Lung (tissue), 12 donors: Measurements from ENCODE around the gene URM1. TPM values are rescaled to one million over a fixed set of nuclear protein-coding genes. Genes with fewer than 3 reads are reported as not detected.

ENCODE experiments used
- ATAC-seq: fragments of 200-7000 bp; cut with Tn5 transposase; one replicate; pipeline ENCODE4 v1.9.1; 2020; ENCODE audit warnings: moderate number of reproducible peaks; ENCODE audit not compliant: insufficient read depth, low FRiP score
- DNase-seq, 3 donors: peaks; one replicate each; pipeline ENCODE4 v3.0.0-alpha.2; 2013 to 2017
- H3K27ac ChIP-seq, 2 donors: one replicate each; pipeline ENCODE4 v1.5.1; 2013; ENCODE audit warnings: mild to moderate bottlenecking in 2 of 2, moderate library complexity in 2 of 2, control low read depth in 1 of 2, inconsistent platforms in 1 of 2, low read depth in 1 of 2, low read length in 1 of 2
- H3K27me3 ChIP-seq, 3 donors: one replicate each; pipeline ENCODE4 v1.5.1; 2013; ENCODE audit warnings: low read length in 2 of 3; ENCODE audit not compliant: control insufficient read depth in 3 of 3, insufficient read depth in 3 of 3
- H3K36me3 ChIP-seq, 4 donors: one replicate each; pipeline ENCODE4 v1.5.1; 2013; ENCODE audit warnings: low read length in 4 of 4, mild to moderate bottlenecking in 1 of 4, moderate library complexity in 1 of 4; ENCODE audit not compliant: control insufficient read depth in 4 of 4, insufficient read depth in 4 of 4
- H3K4me1 ChIP-seq, 5 donors: one replicate each; pipeline ENCODE4 v1.5.1; 2013; ENCODE audit warnings: low read length in 5 of 5, mild to moderate bottlenecking in 2 of 5, moderate library complexity in 1 of 5; ENCODE audit not compliant: control insufficient read depth in 5 of 5, insufficient read depth in 5 of 5
- H3K4me3 ChIP-seq: one replicate; pipeline ENCODE4 v1.5.1; 2013; ENCODE audit warnings: mild to moderate bottlenecking, control low read depth, moderate library complexity
- H3K9ac ChIP-seq, 2 donors: one replicate each; pipeline ENCODE4 v1.5.1; 2013; ENCODE audit warnings: low read length in 2 of 2, control low read depth in 1 of 2; ENCODE audit not compliant: insufficient read depth in 1 of 2
- H3K9me3 ChIP-seq, 4 donors: one replicate each; pipeline ENCODE4 v1.5.1; 2013; ENCODE audit warnings: low read length in 3 of 4, mild to moderate bottlenecking in 1 of 4, moderate library complexity in 1 of 4; ENCODE audit not compliant: control insufficient read depth in 4 of 4, insufficient read depth in 3 of 4
- CTCF ChIP-seq: IDR thresholded peaks from 2 replicates; pipeline ENCODE4 v1.5.1; 2012; ENCODE audit warnings: mild to moderate bottlenecking; ENCODE audit errors: control extremely low read depth, extremely low read depth
- WGBS, 2 donors: extraction: QIAGEN DNeasy Blood & Tissue Kit; methylation state at CpG; one replicate each; pipeline ENCODE4 v1.1.7; 2013; 5-methylcytosine and 5-hydroxymethylcytosine counted together
- polyA plus RNA-seq, 2 donors: library from polyadenylated mRNA; stranded (reverse); fragments of 200-250 nt; gene quantifications; one replicate each; pipeline ENCODE4 v1.2.1, GENCODE V29; 2013
- total RNA-seq, 2 donors: library from RNA; depleted of rRNA in 1 of 2; stranded (reverse); fragments of >200 nt in 1 of 2; gene quantifications; one replicate each; pipeline ENCODE4 v1.2.1, GENCODE V29; 2014 to 2021
- donor health status: control.
- donor health status: control.
- donor health status: Bipolar disorder and iron deficiency.
- donor health status: healthy.
- donor health status: DM: yes; HTN: yes; CAD: no.

URM1 gene
- total and polyA plus RNA-seq, 4 donors: 35.1 to 67.2 (median 61.3) TPM

GRCh38 chr9:128369024-128369706 is 2.0 kb upstream of the URM1 start:
- H3K27me3 ChIP-seq: no peaks in the 10 kb centered on the region
- H3K9ac ChIP-seq: no peak overlapping the region
- no peak overlapping the region for H3K4me3 ChIP-seq
- peaks cover 7 to 26% (median 12%) of the 10 kb centered on the region in 5 donors for H3K4me1 ChIP-seq
- DNase-seq: no peak
- H3K36me3 ChIP-seq: peaks cover 0 to 10% (median 2%) of the 10 kb centered on the region in 4 donors
- ATAC-seq: no peak
- TF ChIP-seq CTCF: no peak
- WGBS, 2 donors: 92 to 94% methylated on average over 9 of the region's 9 CpGs
- H3K27ac ChIP-seq: no peak overlapping the region
- no peaks in the 10 kb centered on the region for H3K9me3 ChIP-seq

- Histone ChIP-seq H3K9me3 (no peaks in the 10 kb centered on the region), H3K27me3 (no peaks in the 10 kb centered on the region), H3K9ac (peak overlapping the region; percentile 69 to 93), H3K4me1 (peaks cover 7 to 17% (median 12%) of the 10 kb centered on the region in 5 donors), H3K36me3 (peaks cover 0 to 13% (median 6%) of the 10 kb centered on the region in 4 donors), H3K27ac (peak overlapping the region; percentile 89 to 91), H3K4me3 (peak overlapping the region; percentile 39)
- ATAC-seq (no peak), DNase-seq (no peak)
- no peak for TF ChIP-seq CTCF
These were observed 815 bp upstream of the URM1 start for GRCh38 chr9:128370367-128370751.

GRCh38 chr9:128371630-128372117 is 500 bp downstream of the URM1 start:
- DNase-seq: no peak
- Histone ChIP-seq H3K9me3 (no peaks in the 10 kb centered on the region), H3K9ac (peak overlapping the region; percentile 53 to 88), H3K27ac (peak overlapping the region; percentile 91), H3K27me3 (no peaks in the 10 kb centered on the region), H3K36me3 (peaks cover 0 to 15% (median 6%) of the 10 kb centered on the region in 4 donors), H3K4me3 (peak overlapping the region; percentile 96), H3K4me1 (peaks cover 7 to 14% (median 12%) of the 10 kb centered on the region in 5 donors)
- TF ChIP-seq CTCF: no peak
- no peak for ATAC-seq
- 0 to 2% methylated on average over 10 of the region's 10 CpGs for WGBS, 2 donors
